ENCODE measurements around the gene HTRA2. TPM values are rescaled to one million over a fixed set of nuclear protein-coding genes. Genes with fewer than 3 reads are reported as not detected.

The HTRA2 gene
- total and polyA plus RNA-seq, 8 donors: 8.5 to 24.3 (median 11.3) TPM

DNA sequence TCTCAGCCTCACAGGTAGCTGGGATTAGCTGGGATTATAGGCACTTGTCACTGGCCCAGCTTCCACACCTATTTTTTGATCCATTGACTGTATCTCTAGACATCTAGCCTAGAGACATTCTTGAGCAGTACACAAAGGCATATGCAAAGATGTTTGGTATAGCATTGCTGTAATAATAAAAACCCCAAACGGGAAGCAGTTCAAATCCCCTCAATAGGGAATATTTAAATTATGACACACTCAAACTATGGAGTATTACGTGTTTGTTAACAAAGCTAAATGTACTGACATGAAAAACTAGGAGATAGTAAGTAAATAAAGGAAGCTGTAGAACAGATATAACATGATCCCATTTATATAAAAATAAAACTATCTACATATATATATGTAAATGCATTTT is 52.5 kb downstream of the HTRA2 start:
- intact Hi-C loops (cut with DNase I): no loop called here
- TF ChIP-seq, protein P1, sequence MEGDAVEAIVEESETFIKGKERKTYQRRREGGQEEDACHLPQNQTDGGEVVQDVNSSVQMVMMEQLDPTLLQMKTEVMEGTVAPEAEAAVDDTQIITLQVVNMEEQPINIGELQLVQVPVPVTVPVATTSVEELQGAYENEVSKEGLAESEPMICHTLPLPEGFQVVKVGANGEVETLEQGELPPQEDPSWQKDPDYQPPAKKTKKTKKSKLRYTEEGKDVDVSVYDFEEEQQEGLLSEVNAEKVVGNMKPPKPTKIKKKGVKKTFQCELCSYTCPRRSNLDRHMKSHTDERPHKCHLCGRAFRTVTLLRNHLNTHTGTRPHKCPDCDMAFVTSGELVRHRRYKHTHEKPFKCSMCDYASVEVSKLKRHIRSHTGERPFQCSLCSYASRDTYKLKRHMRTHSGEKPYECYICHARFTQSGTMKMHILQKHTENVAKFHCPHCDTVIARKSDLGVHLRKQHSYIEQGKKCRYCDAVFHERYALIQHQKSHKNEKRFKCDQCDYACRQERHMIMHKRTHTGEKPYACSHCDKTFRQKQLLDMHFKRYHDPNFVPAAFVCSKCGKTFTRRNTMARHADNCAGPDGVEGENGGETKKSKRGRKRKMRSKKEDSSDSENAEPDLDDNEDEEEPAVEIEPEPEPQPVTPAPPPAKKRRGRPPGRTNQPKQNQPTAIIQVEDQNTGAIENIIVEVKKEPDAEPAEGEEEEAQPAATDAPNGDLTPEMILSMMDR (IDR thresholded peaks at IDR 0.05): no peak
- Histone ChIP-seq H3K4me3 (no peak overlapping the region), H3K9me3 (no peaks in the 10 kb centered on the region), H3K36me3 (no peaks in the 10 kb centered on the region), H3K27me3 (no peaks in the 10 kb centered on the region), H3K27ac (no peak overlapping the region), H3K4me1 (no peaks in the 10 kb centered on the region)
- ATAC-seq (no peak), FAIRE-seq (no peak), DNase-seq (no peak)
- WGBS, 2 donors: 54 to 72% methylated on average over 2 of the region's 2 CpGs

Other genes with a start within 250 kb of the HTRA2 start
- gene SLC4A5, start 186.5 kb upstream of the HTRA2 start, total RNA-seq: 1 to 10 TPM in 5 of 6 donors, under 1 TPM in 1; 0.60 to 2.2 (median 1.4) TPM
- gene SLC4A5, start 186.5 kb upstream of the HTRA2 start, polyA plus RNA-seq: 1 to 10 TPM; 1.2 to 1.8 TPM
- gene DCTN1, start 149.6 kb upstream of the HTRA2 start, total RNA-seq: 10 to 100 TPM; 37.7 to 64.3 (median 48.1) TPM
- gene DCTN1, start 149.6 kb upstream of the HTRA2 start, polyA plus RNA-seq: 10 to 100 TPM; 75.9 to 84.7 TPM
- 1 to 10 TPM in 5 of 6 donors, under 1 TPM in 1; 0.87 to 2.7 (median 1.5) TPM for gene C2orf81, start 108.3 kb upstream of the HTRA2 start, total RNA-seq
- gene C2orf81, start 108.3 kb upstream of the HTRA2 start, polyA plus RNA-seq: 1 to 10 TPM; 5.4 to 6.5 TPM
- gene WDR54, start 108.2 kb upstream of the HTRA2 start, total RNA-seq: 1 to 10 TPM; 3.1 to 6.2 (median 3.7) TPM
- 10 to 100 TPM in 1 of 2 donors, 1 to 10 TPM in 1; 6.6 to 22.8 TPM for gene WDR54, start 108.2 kb upstream of the HTRA2 start, polyA plus RNA-seq
- 10 to 100 TPM; 20.7 to 45.5 (median 29.7) TPM for gene RTKN, start 88.0 kb upstream of the HTRA2 start, total RNA-seq
- 10 to 100 TPM; 63.4 to 63.7 TPM for gene RTKN, start 88.0 kb upstream of the HTRA2 start, polyA plus RNA-seq
- 10 to 100 TPM; 17.1 to 38.8 (median 28.3) TPM for gene INO80B, start 74.8 kb upstream of the HTRA2 start, total RNA-seq
- gene INO80B, start 74.8 kb upstream of the HTRA2 start, polyA plus RNA-seq: 10 to 100 TPM; 51.8 to 68.7 TPM
- 10 to 100 TPM; 29.1 to 50.4 (median 37.4) TPM for gene WBP1, start 71.5 kb upstream of the HTRA2 start, total RNA-seq
- 100 to 1,000 TPM in 1 of 2 donors, 10 to 100 TPM in 1; 85.8 to 149 TPM for gene WBP1, start 71.5 kb upstream of the HTRA2 start, polyA plus RNA-seq
- 10 to 100 TPM; 27.7 to 49.5 (median 36.6) TPM for gene MOGS, start 64.6 kb upstream of the HTRA2 start, total RNA-seq
- gene MOGS, start 64.6 kb upstream of the HTRA2 start, polyA plus RNA-seq: 10 to 100 TPM; 47.1 to 59.9 TPM
- gene MRPL53, start 57.3 kb upstream of the HTRA2 start, total RNA-seq: 10 to 100 TPM; 37.6 to 60.0 (median 39.4) TPM
- 10 to 100 TPM; 52.3 to 54.6 TPM for gene MRPL53, start 57.3 kb upstream of the HTRA2 start, polyA plus RNA-seq
- gene CCDC142, start 46.9 kb upstream of the HTRA2 start, total RNA-seq: 10 to 100 TPM in 1 of 6 donors, 1 to 10 TPM in 5; 4.9 to 11.6 (median 5.7) TPM
- 10 to 100 TPM in 1 of 2 donors, 1 to 10 TPM in 1; 5.7 to 14.0 TPM for gene CCDC142, start 46.9 kb upstream of the HTRA2 start, polyA plus RNA-seq
- 10 to 100 TPM; 10.1 to 17.2 (median 11.3) TPM for gene TTC31, start 46.9 kb upstream of the HTRA2 start, total RNA-seq
- 10 to 100 TPM; 18.1 to 21.2 TPM for gene TTC31, start 46.9 kb upstream of the HTRA2 start, polyA plus RNA-seq
- gene LBX2, start 30.3 kb upstream of the HTRA2 start, total RNA-seq: 1 to 10 TPM in 3 of 6 donors, under 1 TPM in 3; 0.21 to 2.3 (median 0.85) TPM
- gene LBX2, start 30.3 kb upstream of the HTRA2 start, polyA plus RNA-seq: 1 to 10 TPM; 1.3 TPM
- 10 to 100 TPM in 4 of 6 donors, 1 to 10 TPM in 2; 8.8 to 14.9 (median 11.0) TPM for gene PCGF1, start 22.2 kb upstream of the HTRA2 start, total RNA-seq
- gene PCGF1, start 22.2 kb upstream of the HTRA2 start, polyA plus RNA-seq: 10 to 100 TPM; 14.2 to 16.4 TPM
- gene TLX2, start 15.5 kb upstream of the HTRA2 start, total RNA-seq: not detected
- under 1 TPM in 1 of 2 donors, not detected in 1; 0.12 TPM for gene TLX2, start 15.5 kb upstream of the HTRA2 start, polyA plus RNA-seq
- under 1 TPM in 1 of 6 donors, not detected in 5; 0.16 TPM for gene DQX1, start 3.7 kb upstream of the HTRA2 start, total RNA-seq
- under 1 TPM; 0.07 to 0.15 TPM for gene DQX1, start 3.7 kb upstream of the HTRA2 start, polyA plus RNA-seq
- 10 to 100 TPM; 62.1 to 91.0 (median 67.9) TPM for gene AUP1, start 227 bp upstream of the HTRA2 start, total RNA-seq
- 100 to 1,000 TPM; 246 to 258 TPM for gene AUP1, start 227 bp upstream of the HTRA2 start, polyA plus RNA-seq
- gene LOXL3, start 24.0 kb downstream of the HTRA2 start, total RNA-seq: 1 to 10 TPM in 4 of 6 donors, under 1 TPM in 2; 0.35 to 7.5 (median 1.2) TPM
- 1 to 10 TPM; 2.0 TPM for gene LOXL3, start 24.0 kb downstream of the HTRA2 start, polyA plus RNA-seq
- gene DOK1, start 24.8 kb downstream of the HTRA2 start, total RNA-seq: 10 to 100 TPM in 1 of 6 donors, 1 to 10 TPM in 5; 5.7 to 14.0 (median 7.4) TPM
- gene DOK1, start 24.8 kb downstream of the HTRA2 start, polyA plus RNA-seq: 1 to 10 TPM; 7.1 to 8.5 TPM
- under 1 TPM; 0.13 to 0.66 (median 0.27) TPM for gene M1AP, start 118.4 kb downstream of the HTRA2 start, total RNA-seq
- under 1 TPM; 0.11 to 0.45 TPM for gene M1AP, start 118.4 kb downstream of the HTRA2 start, polyA plus RNA-seq
- 1 to 10 TPM; 1.9 to 5.9 (median 3.1) TPM for gene SEMA4F, start 124.3 kb downstream of the HTRA2 start, total RNA-seq
- gene SEMA4F, start 124.3 kb downstream of the HTRA2 start, polyA plus RNA-seq: 1 to 10 TPM; 1.9 to 2.9 TPM

Measured in pancreas (tissue), 10 donors.